Mucosa of descending colon (tissue), 3 donors: Measurements from ENCODE around the gene KRTAP5-8. TPM values are rescaled to one million over a fixed set of nuclear protein-coding genes. Genes with fewer than 3 reads are reported as not detected.
A peak's percentile ranks its signal among the peaks of the same experiment; 100 is the strongest.
"Not testable (repeated sequence)": the region's sequence is repeated elsewhere in the genome, so short reads cannot be mapped to it uniquely, and the experiment has no call there.

Experiments used
- ATAC-seq: fragments of 200-7000 bp; cut with Tn5 transposase; one replicate; pipeline ENCODE4 v1.9.1; 2020; ENCODE audit warnings: mild to moderate bottlenecking, moderate library complexity
- DNase-seq, 3 donors: peaks; one replicate each; pipeline ENCODE4 v3.0.0-alpha.2; 2020
- H3K36me3 ChIP-seq: fragments of 200-600 bp; one replicate; pipeline ENCODE4 v1.8.0; 2021; ENCODE audit warnings: low read depth, mild to moderate bottlenecking
- H3K4me1 ChIP-seq: fragments of 200-600 bp; one replicate; pipeline ENCODE4 v1.8.0; 2021; ENCODE audit warnings: low read depth, mild to moderate bottlenecking
- H3K4me3 ChIP-seq: fragments of 200-600 bp; one replicate; pipeline ENCODE4 v1.8.0; 2021; ENCODE audit warnings: mild to moderate bottlenecking
- H3K9me3 ChIP-seq: fragments of 200-600 bp; one replicate; pipeline ENCODE4 v1.8.0; 2021; ENCODE audit warnings: mild to moderate bottlenecking
- intact Hi-C, 2 donors: fragments of 100-400 bp; cut with DNase I in 1 of 2; cut with micrococcal nuclease in 1 of 2; formaldehyde crosslinking; loops; one replicate each; pipeline versions ENCODE4 v1.11.0 to v1.11.1; 2022; cut with DNase I, micrococcal nuclease
- total RNA-seq, 3 donors: library from RNA; stranded (reverse); fragmentation: NEBNext Ultra II Directional in 2 of 3; extraction: Animal tissue kit (Norgen Biotek cat#: 25700) in 2 of 3; gene quantifications; one replicate each; pipeline versions ENCODE4 v1.2.1 to v1.2.4, GENCODE V29; 2021 to 2023
- TF ChIP-seq, protein P1 (sequence below): fragments of 200-600 bp; IDR thresholded peaks from one replicate; pipeline ENCODE4 v1.8.0; 2022; ENCODE audit warnings: antibody characterized with exemption, mild to moderate bottlenecking
- donor health status: DM: no; HTN: no; CAD: no; lungs with moderate emphysema.
- donor health status: DM: no; HTN: no; CAD: no.
- donor health status: DM: no; HTN: yes; CAD: no.

Gene KRTAP5-8
- total RNA-seq, 3 donors from 2014 or later: 0.35 to 1.1 TPM; not detected in 1

DNA sequence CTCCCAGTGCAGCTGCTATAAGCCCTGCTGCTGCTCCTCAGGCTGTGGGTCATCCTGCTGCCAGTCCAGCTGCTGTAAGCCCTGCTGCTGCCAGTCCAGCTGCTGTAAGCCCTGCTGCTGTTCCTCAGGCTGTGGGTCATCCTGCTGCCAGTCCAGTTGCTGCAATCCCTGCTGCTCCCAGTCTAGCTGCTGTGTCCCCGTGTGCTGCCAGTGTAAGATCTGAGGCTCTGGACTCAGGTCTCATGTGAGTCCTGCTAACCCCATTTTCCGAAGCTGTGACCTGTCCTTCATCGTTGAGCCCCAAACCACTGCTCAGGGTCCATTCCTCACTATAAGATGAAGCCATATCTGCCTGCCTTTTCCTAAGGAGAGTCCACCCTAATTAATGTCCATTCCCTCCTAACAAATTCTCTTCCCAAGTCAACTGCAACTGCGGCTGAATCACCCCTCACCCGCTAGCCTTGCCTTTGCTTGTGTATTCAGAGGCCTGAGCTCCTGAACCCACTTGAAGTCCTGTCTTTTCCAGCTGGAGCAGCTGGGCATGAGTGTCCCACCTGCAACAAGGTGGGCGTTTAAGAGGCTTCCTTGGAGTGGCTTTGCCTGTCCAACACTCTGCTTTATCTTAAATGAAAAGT is 10.1 kb upstream of the KRTAP5-8 start:
- H3K9me3 ChIP-seq: no peaks in the 10 kb centered on the region
- TF ChIP-seq, protein P1, sequence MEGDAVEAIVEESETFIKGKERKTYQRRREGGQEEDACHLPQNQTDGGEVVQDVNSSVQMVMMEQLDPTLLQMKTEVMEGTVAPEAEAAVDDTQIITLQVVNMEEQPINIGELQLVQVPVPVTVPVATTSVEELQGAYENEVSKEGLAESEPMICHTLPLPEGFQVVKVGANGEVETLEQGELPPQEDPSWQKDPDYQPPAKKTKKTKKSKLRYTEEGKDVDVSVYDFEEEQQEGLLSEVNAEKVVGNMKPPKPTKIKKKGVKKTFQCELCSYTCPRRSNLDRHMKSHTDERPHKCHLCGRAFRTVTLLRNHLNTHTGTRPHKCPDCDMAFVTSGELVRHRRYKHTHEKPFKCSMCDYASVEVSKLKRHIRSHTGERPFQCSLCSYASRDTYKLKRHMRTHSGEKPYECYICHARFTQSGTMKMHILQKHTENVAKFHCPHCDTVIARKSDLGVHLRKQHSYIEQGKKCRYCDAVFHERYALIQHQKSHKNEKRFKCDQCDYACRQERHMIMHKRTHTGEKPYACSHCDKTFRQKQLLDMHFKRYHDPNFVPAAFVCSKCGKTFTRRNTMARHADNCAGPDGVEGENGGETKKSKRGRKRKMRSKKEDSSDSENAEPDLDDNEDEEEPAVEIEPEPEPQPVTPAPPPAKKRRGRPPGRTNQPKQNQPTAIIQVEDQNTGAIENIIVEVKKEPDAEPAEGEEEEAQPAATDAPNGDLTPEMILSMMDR: no peak
- no peaks in the 10 kb centered on the region for H3K4me1 ChIP-seq
- intact Hi-C loops: no loop called here
- H3K36me3 ChIP-seq: no peaks in the 10 kb centered on the region
- DNase-seq: no peak
- no peak for ATAC-seq
- H3K4me3 ChIP-seq: no peak overlapping the region

DNA sequence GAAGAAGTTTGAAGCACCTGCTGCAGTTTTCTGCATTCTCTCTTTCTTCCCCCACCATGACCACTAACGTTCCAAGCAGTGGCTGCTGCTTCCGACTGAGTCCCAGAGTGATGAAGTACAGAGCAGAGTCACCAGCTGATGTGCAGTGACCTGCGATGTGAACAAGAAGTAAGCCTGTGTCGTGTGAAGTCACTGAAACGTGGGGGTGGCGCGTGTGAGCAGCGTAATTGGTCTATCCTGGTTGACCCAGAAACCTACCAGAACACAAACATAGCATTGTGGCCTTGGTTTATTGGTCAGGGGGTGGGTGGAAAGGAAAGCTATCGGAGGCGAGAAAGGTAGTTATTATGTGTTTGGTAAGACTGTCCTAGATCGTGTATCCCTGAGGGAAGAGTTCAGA is 7.2 kb upstream of the KRTAP5-8 start:
- intact Hi-C loops: no loop called here
- peaks cover 4% of the 10 kb centered on the region for H3K4me1 ChIP-seq
- no peaks in the 10 kb centered on the region for H3K36me3 ChIP-seq
- TF ChIP-seq, protein P1: no peak
- ATAC-seq: no peak
- no peaks in the 10 kb centered on the region for H3K9me3 ChIP-seq
- no peak overlapping the region for H3K4me3 ChIP-seq
- DNase-seq: no peak

GRCh38 chr11:71532036-71532610 is 5.7 kb upstream of the KRTAP5-8 start:
- peaks cover 4% of the 10 kb centered on the region for H3K4me1 ChIP-seq
- no peak overlapping the region for H3K4me3 ChIP-seq
- DNase-seq (no peak), ATAC-seq (no peak)
- intact Hi-C loops: no loop called here
- no peaks in the 10 kb centered on the region for H3K9me3 ChIP-seq
- TF ChIP-seq, protein P1: no peak
- H3K36me3 ChIP-seq: no peaks in the 10 kb centered on the region

- intact Hi-C loops: not testable (repeated sequence)
These were observed 2.9 kb upstream of the KRTAP5-8 start for GRCh38 chr11:71534711-71535608.

GRCh38 chr11:71535825-71536224 is 2.0 kb upstream of the KRTAP5-8 start:
- no peak overlapping the region for H3K4me3 ChIP-seq
- TF ChIP-seq, protein P1: no peak
- H3K36me3 ChIP-seq: no peaks in the 10 kb centered on the region
- intact Hi-C loops: no loop called here
- H3K9me3 ChIP-seq: no peaks in the 10 kb centered on the region
- ATAC-seq (no peak), DNase-seq (no peak)
- H3K4me1 ChIP-seq: peaks cover 4% of the 10 kb centered on the region

More at GRCh38 chr11:71534711-71535608, 2.9 kb upstream of the KRTAP5-8 start:
- H3K9me3 ChIP-seq, H3K36me3 ChIP-seq, H3K4me1 ChIP-seq, ATAC-seq, H3K4me3 ChIP-seq: not testable (repeated sequence)
- peak in 1 of 3 donors; percentile 9 for DNase-seq

GRCh38 chr11:71537537-71537936 is 288 bp upstream of the KRTAP5-8 start:
- no peaks in the 10 kb centered on the region for H3K9me3 ChIP-seq
- no peak for DNase-seq
- no peaks in the 10 kb centered on the region for H3K36me3 ChIP-seq
- H3K4me1 ChIP-seq: peaks cover 4% of the 10 kb centered on the region
- H3K4me3 ChIP-seq: no peak overlapping the region
- TF ChIP-seq, protein P1: no peak
- no peak for ATAC-seq
- intact Hi-C loops: no loop called here
